ENCODE results near the gene PTPRM. TPM values are rescaled to one million over a fixed set of nuclear protein-coding genes. Genes with fewer than 3 reads are reported as not detected.

PTPRM gene
- total RNA-seq (100 to 1,000 TPM in 2 of 9 donors, 10 to 100 TPM in 7; 31.7 to 116 (median 57.5) TPM), polyA plus RNA-seq (10 to 100 TPM; 59.0 to 77.2 (median 64.3) TPM)
- long read RNA-seq, donor 1: 0 reads
- long read RNA-seq, donor 2: 0 reads
- long read RNA-seq, donor 3: 0 reads
- long read RNA-seq, donor 4, partial matches to known transcripts: 1 of 7 reads
- long read RNA-seq, donor 4, other reads (novel, unspliced or antisense): 6 of 7 reads
- long read RNA-seq, donor 5, partial matches to known transcripts: 14 of 47 reads
- long read RNA-seq, donor 5, other reads (novel, unspliced or antisense): 33 of 47 reads
- long read RNA-seq, donor 6, partial matches to known transcripts: 2 of 8 reads
- long read RNA-seq, donor 6, other reads (novel, unspliced or antisense): 6 of 8 reads
- long read RNA-seq, donor 7: 0 reads
- long read RNA-seq, donor 8: 0 reads
- long read RNA-seq, donor 9: 0 reads
- long read RNA-seq, donor 10: 0 reads

DNA sequence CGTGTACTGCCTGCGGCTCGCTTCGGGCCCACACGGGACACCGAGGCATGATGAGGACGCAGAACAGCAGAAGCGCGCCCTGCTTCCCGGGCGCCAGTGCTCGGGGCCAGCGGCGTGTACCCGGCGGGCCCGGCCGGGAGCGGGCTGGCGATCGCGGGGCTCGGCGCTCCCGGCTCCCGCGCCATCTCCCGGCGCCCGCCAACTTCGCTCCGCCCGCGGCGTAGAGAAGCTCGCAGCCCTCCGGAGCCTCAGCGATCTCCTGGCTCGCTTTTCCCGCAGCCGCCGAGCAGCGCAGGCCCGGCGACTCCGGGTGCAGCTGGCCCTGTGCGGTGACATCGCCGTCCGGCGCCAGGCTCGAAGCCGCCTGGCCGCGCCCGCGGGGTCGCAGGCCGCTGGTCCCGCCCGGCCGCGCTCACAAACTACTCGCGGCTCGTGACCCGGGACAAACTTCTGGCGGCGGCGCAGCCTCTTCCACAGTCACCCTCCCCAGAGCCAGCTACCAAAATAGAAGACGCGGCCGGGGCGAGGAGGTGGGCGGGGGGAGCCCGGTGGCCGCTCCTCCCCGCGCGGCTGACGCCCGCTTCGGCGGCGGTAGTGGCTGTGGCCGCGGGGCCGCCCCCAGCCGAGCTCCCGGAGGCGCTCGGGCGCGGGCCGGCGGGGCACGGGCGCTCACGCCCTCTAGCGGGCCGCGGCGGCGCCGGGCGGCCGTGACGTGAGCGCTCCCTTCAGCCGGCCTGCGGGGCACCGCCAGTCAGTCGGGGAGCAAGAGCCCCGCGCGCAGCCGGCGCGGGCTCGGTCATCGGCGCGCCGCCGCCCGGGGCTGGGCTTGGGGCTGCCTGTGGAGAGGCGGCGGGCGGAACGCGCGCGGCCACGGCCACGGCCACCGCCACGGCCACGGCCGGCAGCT, at the start of gene PTPRM:
PTPRM (plus strand) TSS at position 750 of the 907 bp plus-strand sequence. CDS start 503 bp downstream, outside the sequence.
- peak within 1 kb of the TSS; percentile 85 to 99 (median 94) for H3K27ac ChIP-seq
- peaks cover 9 to 30% of the 10 kb centered on the region in 2 donors for H3K4me1 ChIP-seq (replicated peaks in 1 of 2)
- WGBS, 4 donors: 0 to 1% (median 0%) methylated on average over 35 to 139 of the region's 139 CpGs
- no peaks in the 10 kb centered on the region for H3K27me3 ChIP-seq
- TF ChIP-seq POLR2A (IDR thresholded peaks at IDR 0.05): peak; percentile 64 to 91
- TF ChIP-seq, protein P1, sequence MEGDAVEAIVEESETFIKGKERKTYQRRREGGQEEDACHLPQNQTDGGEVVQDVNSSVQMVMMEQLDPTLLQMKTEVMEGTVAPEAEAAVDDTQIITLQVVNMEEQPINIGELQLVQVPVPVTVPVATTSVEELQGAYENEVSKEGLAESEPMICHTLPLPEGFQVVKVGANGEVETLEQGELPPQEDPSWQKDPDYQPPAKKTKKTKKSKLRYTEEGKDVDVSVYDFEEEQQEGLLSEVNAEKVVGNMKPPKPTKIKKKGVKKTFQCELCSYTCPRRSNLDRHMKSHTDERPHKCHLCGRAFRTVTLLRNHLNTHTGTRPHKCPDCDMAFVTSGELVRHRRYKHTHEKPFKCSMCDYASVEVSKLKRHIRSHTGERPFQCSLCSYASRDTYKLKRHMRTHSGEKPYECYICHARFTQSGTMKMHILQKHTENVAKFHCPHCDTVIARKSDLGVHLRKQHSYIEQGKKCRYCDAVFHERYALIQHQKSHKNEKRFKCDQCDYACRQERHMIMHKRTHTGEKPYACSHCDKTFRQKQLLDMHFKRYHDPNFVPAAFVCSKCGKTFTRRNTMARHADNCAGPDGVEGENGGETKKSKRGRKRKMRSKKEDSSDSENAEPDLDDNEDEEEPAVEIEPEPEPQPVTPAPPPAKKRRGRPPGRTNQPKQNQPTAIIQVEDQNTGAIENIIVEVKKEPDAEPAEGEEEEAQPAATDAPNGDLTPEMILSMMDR (IDR thresholded peaks at IDR 0.05): peak in 3 of 6 experiments; percentile 34 to 88 (median 80)
- H3K9me3 ChIP-seq (replicated peaks in 1 of 3): no peaks in the 10 kb centered on the region
- peak within 1 kb of the TSS; percentile 32 to 92 (median 50) for H3K4me3 ChIP-seq
- peak; percentile 87 to 93 (median 89) for DNase-seq
- intact Hi-C loops (cut with DNase I): loop anchor here (5.0 to 10.0 kb wide), 2 partner anchors 292 to 295 kb away; no protein-coding TSS in a partner anchor
- H3K36me3 ChIP-seq (replicated peaks in 1 of 2): no peaks in the 10 kb centered on the region

DNA sequence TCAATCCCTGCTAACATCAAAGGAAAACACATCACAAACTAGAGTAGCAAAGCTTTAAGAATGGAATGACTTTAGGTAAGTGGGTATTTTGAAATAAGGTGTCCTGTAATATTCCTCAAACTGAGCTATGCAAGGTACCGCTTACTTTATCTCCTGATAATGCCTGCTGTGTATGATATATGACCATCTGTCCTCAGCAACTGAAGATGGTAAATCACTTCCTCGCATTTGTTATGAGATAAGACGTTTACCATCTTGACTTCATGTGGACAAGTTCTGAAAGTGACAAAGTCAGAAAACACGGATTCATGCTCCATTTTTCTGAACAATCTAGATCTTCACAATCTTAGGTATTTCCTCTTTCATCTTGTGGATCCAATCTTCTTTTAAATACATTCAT, 49.3 kb upstream of the PTPRM start:
- no peak for DNase-seq
- WGBS, 4 donors: 52 to 67% (median 58%) methylated on average over 4 of the region's 4 CpGs
- H3K9me3 ChIP-seq (replicated peaks in 1 of 3): no peaks in the 10 kb centered on the region
- H3K27ac ChIP-seq: no peak overlapping the region
- no peaks in the 10 kb centered on the region for H3K27me3 ChIP-seq
- H3K4me3 ChIP-seq: no peak overlapping the region
- H3K36me3 ChIP-seq (replicated peaks in 1 of 2): no peaks in the 10 kb centered on the region
- no peaks in the 10 kb centered on the region for H3K4me1 ChIP-seq (replicated peaks in 1 of 2)
- TF ChIP-seq POLR2A (IDR thresholded peaks at IDR 0.05): no peak
- TF ChIP-seq, protein P1 (IDR thresholded peaks at IDR 0.05): no peak
- intact Hi-C loops (cut with DNase I): no loop called here

DNA sequence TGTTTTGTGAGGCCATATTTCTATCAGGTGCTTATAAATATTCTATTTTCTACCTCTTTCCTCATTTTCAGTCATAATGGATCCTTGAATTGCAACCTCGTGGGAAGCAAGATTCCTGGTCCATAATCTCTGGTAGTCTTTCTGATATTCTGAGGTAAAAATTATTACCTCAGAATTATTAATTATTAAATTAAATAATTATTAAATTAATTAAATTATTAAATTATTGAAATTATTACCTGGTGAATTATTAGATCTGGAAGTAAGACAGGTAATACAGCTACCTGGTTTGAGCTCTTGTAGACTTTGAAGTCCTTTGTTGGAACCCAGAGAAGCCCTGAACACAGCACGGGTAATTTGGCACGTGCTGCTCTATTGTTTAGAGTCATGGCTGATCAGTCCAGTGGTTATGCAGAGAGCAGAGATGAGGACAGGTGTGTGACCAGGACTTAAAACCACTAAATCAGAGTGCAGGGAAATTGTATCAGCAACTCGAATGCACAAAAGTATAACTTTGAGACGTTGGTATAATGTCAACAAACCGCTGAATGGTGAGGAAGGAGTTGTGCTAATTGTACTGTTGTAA, 46.8 kb upstream of the PTPRM start:
- no peak overlapping the region for H3K27ac ChIP-seq
- H3K4me3 ChIP-seq: no peak overlapping the region
- TF ChIP-seq, protein P1 (IDR thresholded peaks at IDR 0.05): no peak
- TF ChIP-seq POLR2A (IDR thresholded peaks at IDR 0.05): no peak
- no peaks in the 10 kb centered on the region for H3K9me3 ChIP-seq (replicated peaks in 1 of 3)
- intact Hi-C loops (cut with DNase I): no loop called here
- H3K4me1 ChIP-seq (replicated peaks in 1 of 2): peaks cover 8 to 9% of the 10 kb centered on the region in 2 donors
- H3K36me3 ChIP-seq (replicated peaks in 1 of 2): no peaks in the 10 kb centered on the region
- WGBS, 4 donors: 77 to 85% (median 80%) methylated on average over 6 of the region's 6 CpGs
- H3K27me3 ChIP-seq: no peaks in the 10 kb centered on the region
- no peak for DNase-seq
